Gastrocnemius medialis (tissue), 4 donors: Measurements from ENCODE around the gene PHF2. TPM values are rescaled to one million over a fixed set of nuclear protein-coding genes. Genes with fewer than 3 reads are reported as not detected.

Experiments
- ATAC-seq, 2 donors: fragments of 150-250 bp; one replicate each; pipeline ENCODE4 v1.9.1; 2016
- DNase-seq, 2 donors: peaks; one replicate each; pipeline ENCODE4 v3.0.0-alpha.2; 2019
- H3K27ac ChIP-seq, 4 donors: fragments of 200-600 bp; sonication (generic); 1 replicate in 1 of 4; 2 replicates in 3 of 4; pipeline ENCODE4 v1.5.1; 2016 to 2018; ENCODE audit warnings: mild to moderate bottlenecking in 2 of 4, moderate library complexity in 1 of 4
- H3K27me3 ChIP-seq, 3 donors: fragments of 200-600 bp; sonication (generic) in 2 of 3; 1 replicate in 1 of 3; 2 replicates in 2 of 3; pipeline versions ENCODE4 v1.5.1 to v1.6.0; 2016 to 2019; ENCODE audit warnings: mild to moderate bottlenecking in 1 of 3, moderate library complexity in 1 of 3
- H3K36me3 ChIP-seq, 2 donors: fragments of 200-600 bp; sonication (generic) in 1 of 2; one replicate each; pipeline ENCODE4 v1.5.1; 2017 to 2018
- H3K4me1 ChIP-seq, 2 donors: fragments of 200-600 bp; sonication (generic) in 1 of 2; one replicate each; pipeline ENCODE4 v1.5.1; 2016 to 2017; ENCODE audit warnings: mild to moderate bottlenecking in 2 of 2
- H3K4me3 ChIP-seq, 4 donors: fragments of 200-600 bp; sonication (generic) in 3 of 4; 1 replicate in 1 of 4; 2 replicates in 3 of 4; pipeline ENCODE4 v1.5.1; 2016 to 2019; ENCODE audit warnings: mild to moderate bottlenecking in 2 of 4
- H3K9me3 ChIP-seq, 3 donors: fragments of 200-600 bp; sonication (generic) in 2 of 3; 1 replicate in 1 of 3; 2 replicates in 2 of 3; pipeline ENCODE4 v1.5.1; 2016 to 2019
- POLR2A ChIP-seq, 2 donors: fragments of 450-650 bp; IDR thresholded peaks; one replicate each; pipeline ENCODE4 v1.6.1; 2017; ENCODE audit warnings: antibody characterized with exemption in 2 of 2, mild to moderate bottlenecking in 2 of 2, moderate library complexity in 2 of 2
- in situ Hi-C, 4 donors: fragments of 200-750 bp; cut with MboI; loops; one replicate each; pipeline versions ENCODE4 v1.15.0 to v1.8.0; 2017; ENCODE audit warnings: low sequenced_read_pairs in 4 of 4
- intact Hi-C: fragments of 100-400 bp; cut with DNase I; formaldehyde crosslinking; loops from one replicate; pipeline ENCODE4 v1.15.1; 2023; ENCODE audit warnings: low total_unique reads
- total RNA-seq, 4 donors: library from RNA; depleted of rRNA; stranded (reverse); fragments of >200 nt; gene quantifications; one replicate each; pipeline versions ENCODE4 v1.1.0 to v1.2.3, GENCODE V29; 2016
- TF ChIP-seq, protein P1 (sequence below), 5 experiments: fragments of 450-650 bp in 3 of 5; fragments of 200-600 bp in 2 of 5; sonication (generic) in 2 of 5; IDR thresholded peaks in 4 of 5; conservative IDR thresholded peaks in 1 of 5; 1 replicate in 4 of 5; 2 replicates in 1 of 5; pipeline ENCODE4 v1.5.1; 2016 to 2019; ENCODE audit warnings: antibody characterized with exemption in 5 of 5, mild to moderate bottlenecking in 3 of 5, moderate library complexity in 3 of 5

PHF2 gene
- total RNA-seq, 4 donors from 2014 or later: 18.8 to 24.3 (median 21.9) TPM

DNA sequence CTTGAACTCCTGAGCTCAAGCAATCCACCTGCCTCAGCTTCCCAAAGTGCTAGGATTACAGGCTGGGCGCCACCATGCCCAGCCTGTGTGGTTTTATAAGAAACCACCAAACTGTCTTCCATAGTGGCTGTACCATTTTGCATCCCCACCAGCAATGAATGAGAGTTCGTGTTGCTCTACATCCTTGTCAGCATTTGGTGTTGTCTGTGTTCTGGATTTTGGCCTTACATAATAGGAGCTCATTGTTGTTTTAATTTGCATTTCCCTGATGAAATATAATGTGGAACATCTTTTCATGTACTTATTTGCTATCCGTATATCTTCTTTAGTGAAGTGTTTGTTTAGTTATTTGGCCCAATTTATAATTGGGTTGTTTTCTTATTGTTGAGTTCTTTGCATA, 29.8 kb downstream of the PHF2 start:
- ATAC-seq: no peak
- H3K27ac ChIP-seq: no peak overlapping the region
- intact Hi-C loops: no loop called here
- no peaks in the 10 kb centered on the region for H3K36me3 ChIP-seq
- no peaks in the 10 kb centered on the region for H3K27me3 ChIP-seq
- peaks cover 15 to 22% of the 10 kb centered on the region in 2 donors for H3K4me1 ChIP-seq
- no peak for DNase-seq
- in situ Hi-C loops: no loop called here
- no peak for TF ChIP-seq POLR2A (IDR thresholded peaks at IDR 0.05)
- TF ChIP-seq, protein P1, sequence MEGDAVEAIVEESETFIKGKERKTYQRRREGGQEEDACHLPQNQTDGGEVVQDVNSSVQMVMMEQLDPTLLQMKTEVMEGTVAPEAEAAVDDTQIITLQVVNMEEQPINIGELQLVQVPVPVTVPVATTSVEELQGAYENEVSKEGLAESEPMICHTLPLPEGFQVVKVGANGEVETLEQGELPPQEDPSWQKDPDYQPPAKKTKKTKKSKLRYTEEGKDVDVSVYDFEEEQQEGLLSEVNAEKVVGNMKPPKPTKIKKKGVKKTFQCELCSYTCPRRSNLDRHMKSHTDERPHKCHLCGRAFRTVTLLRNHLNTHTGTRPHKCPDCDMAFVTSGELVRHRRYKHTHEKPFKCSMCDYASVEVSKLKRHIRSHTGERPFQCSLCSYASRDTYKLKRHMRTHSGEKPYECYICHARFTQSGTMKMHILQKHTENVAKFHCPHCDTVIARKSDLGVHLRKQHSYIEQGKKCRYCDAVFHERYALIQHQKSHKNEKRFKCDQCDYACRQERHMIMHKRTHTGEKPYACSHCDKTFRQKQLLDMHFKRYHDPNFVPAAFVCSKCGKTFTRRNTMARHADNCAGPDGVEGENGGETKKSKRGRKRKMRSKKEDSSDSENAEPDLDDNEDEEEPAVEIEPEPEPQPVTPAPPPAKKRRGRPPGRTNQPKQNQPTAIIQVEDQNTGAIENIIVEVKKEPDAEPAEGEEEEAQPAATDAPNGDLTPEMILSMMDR (IDR thresholded peaks at IDR 0.05 in 4 of 5, conservative IDR thresholded peaks at IDR 0.05 in 1 of 5): no peak
- H3K4me3 ChIP-seq: no peak overlapping the region
- H3K9me3 ChIP-seq: no peaks in the 10 kb centered on the region

DNA sequence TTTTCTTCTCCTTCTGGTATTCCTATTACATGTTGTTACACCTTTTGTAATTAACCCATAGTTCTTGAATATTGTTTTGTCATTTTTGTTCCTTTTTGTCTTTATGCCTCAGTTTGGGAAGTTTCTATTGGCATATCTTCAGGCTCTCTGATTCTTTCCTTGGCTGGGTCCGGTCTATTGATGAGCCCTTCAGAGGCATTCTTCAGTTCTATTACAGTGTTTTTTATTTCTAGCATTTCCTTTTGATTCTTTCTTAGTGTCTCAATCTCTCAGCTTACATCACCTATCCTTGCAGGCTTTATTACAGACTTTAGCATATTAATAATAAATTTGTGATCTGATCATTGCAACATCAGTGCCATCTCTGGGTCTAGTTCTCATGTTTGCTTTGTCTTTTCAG, 33.8 kb downstream of the PHF2 start:
- Histone ChIP-seq H3K4me1 (peaks cover 32 to 35% of the 10 kb centered on the region in 2 donors), H3K27me3 (no peaks in the 10 kb centered on the region), H3K9me3 (no peaks in the 10 kb centered on the region), H3K4me3 (no peak overlapping the region), H3K27ac (no peak overlapping the region), H3K36me3 (no peaks in the 10 kb centered on the region)
- no peak for DNase-seq
- ATAC-seq: no peak
- in situ Hi-C loops: no loop called here
- intact Hi-C loops: no loop called here
- TF ChIP-seq, protein P1 (IDR thresholded peaks at IDR 0.05 in 4 of 5, conservative IDR thresholded peaks at IDR 0.05 in 1 of 5): no peak
- TF ChIP-seq POLR2A (IDR thresholded peaks at IDR 0.05): no peak

DNA sequence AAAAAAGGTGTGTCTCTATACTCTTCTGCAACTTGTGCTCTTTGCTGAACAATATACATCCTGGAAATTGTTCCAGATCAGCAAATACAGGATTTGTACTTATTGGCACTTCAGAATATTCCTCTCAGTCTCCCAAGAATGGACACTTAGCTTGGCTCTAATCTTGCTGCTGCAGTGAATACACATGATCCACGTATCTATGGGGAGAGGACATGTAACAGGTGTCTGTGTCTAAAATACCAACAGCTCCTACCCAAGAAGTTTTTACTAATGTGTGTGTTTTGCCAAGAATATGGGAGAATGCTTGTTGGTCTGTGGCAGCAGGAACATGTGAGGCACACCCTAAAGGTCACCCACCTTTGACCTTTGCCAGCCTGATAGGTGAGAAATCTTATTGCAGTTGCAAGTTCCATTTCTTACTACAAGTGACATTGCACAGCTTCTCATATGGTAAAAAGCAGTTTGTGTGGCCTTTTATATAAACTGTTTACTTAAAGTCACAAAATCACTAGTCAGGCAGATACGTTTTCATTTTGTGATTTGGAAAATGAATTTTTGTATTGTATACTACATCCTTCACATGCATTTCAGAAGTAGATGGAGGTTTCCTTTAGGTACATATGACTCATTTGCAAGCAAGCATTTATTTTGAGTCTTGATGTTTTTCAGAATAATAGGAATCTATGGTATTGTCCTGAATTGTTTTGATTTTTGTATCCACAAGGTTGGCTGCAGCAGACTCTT, 35.8 kb downstream of the PHF2 start:
- DNase-seq (no peak), ATAC-seq (no peak)
- Histone ChIP-seq H3K4me1 (peaks cover 41 to 44% of the 10 kb centered on the region in 2 donors), H3K27ac (no peak overlapping the region), H3K9me3 (no peaks in the 10 kb centered on the region), H3K36me3 (no peaks in the 10 kb centered on the region), H3K4me3 (no peak overlapping the region), H3K27me3 (no peaks in the 10 kb centered on the region)
- intact Hi-C loops: no loop called here
- TF ChIP-seq, protein P1 (IDR thresholded peaks at IDR 0.05 in 4 of 5, conservative IDR thresholded peaks at IDR 0.05 in 1 of 5): no peak
- no peak for TF ChIP-seq POLR2A (IDR thresholded peaks at IDR 0.05)
- in situ Hi-C loops: no loop called here

DNA sequence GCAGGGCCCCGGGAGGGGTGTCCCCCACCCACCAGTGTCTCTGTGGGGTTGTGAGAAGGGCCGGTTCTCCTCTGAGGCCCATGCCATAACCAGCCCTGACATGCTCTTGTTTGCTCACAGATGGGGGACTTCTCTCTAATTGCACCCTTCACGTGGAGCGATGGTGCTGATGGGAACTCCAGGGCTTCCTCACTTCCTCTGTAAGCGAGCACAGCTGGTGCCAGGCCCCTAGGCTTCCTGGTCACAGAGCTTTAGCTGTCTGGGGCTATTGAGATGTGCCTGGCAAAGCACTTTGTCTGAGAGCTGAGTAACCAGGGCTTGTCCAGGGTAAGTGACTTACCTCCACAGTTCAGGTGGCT, 36.4 kb downstream of the PHF2 start:
- peaks cover 45 to 47% of the 10 kb centered on the region in 2 donors for H3K4me1 ChIP-seq
- H3K36me3 ChIP-seq: no peaks in the 10 kb centered on the region
- no peak for DNase-seq
- TF ChIP-seq, protein P1 (IDR thresholded peaks at IDR 0.05 in 4 of 5, conservative IDR thresholded peaks at IDR 0.05 in 1 of 5): no peak
- TF ChIP-seq POLR2A (IDR thresholded peaks at IDR 0.05): no peak
- ATAC-seq: no peak
- H3K27me3 ChIP-seq: no peaks in the 10 kb centered on the region
- H3K9me3 ChIP-seq: no peaks in the 10 kb centered on the region
- no peak overlapping the region for H3K27ac ChIP-seq
- intact Hi-C loops (no loop called here), in situ Hi-C loops (no loop called here)
- no peak overlapping the region for H3K4me3 ChIP-seq

DNA sequence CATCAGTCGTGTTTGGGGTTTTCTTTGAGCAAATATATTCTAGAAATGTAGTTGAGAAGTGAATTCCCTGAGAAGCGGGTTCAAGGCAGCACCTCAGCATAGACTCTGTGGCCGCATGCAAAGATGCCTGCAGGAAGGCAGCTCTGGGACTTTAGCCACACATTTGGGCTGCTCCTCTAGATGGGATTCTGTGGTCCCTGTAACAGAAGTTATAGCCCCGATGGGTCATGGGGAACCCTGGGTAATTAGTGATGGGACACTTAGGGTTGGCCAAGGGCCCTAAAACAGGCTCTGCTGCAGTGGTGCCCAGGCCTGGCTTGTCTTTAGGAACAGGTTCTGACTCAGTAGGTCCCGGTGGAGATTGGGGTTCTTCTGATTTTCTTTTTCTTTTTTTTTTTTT, 36.8 kb downstream of the PHF2 start:
- peaks cover 45 to 50% of the 10 kb centered on the region in 2 donors for H3K4me1 ChIP-seq
- in situ Hi-C loops: no loop called here
- H3K36me3 ChIP-seq: no peaks in the 10 kb centered on the region
- H3K4me3 ChIP-seq: no peak overlapping the region
- intact Hi-C loops: no loop called here
- H3K27ac ChIP-seq: no peak overlapping the region
- no peak for TF ChIP-seq POLR2A (IDR thresholded peaks at IDR 0.05)
- TF ChIP-seq, protein P1 (IDR thresholded peaks at IDR 0.05 in 4 of 5, conservative IDR thresholded peaks at IDR 0.05 in 1 of 5): no peak
- no peaks in the 10 kb centered on the region for H3K27me3 ChIP-seq
- ATAC-seq (no peak), DNase-seq (no peak)
- H3K9me3 ChIP-seq: no peaks in the 10 kb centered on the region
